BJ (cell line): ENCODE results near the gene PDZK1IP1. TPM values are rescaled to one million over a fixed set of nuclear protein-coding genes. Genes with fewer than 3 reads are reported as not detected.

Source experiments
- CTCF ChIA-PET: fragments of 350-600 bp; formaldehyde crosslinking; extraction: SDS; loops from one replicate; lab custom pipeline; 2021; ENCODE audit warnings: antibody characterized with exemption, inconsistent platforms; lab: Yijun Ruan, JAX
- POLR2A ChIA-PET: fragments of 300-600 bp; sonication (Branson Sonifier 250); formaldehyde crosslinking; extraction: SDS; loops from one replicate; lab custom pipeline; 2021; ENCODE audit warnings: antibody characterized with exemption; lab: Charles Lee
- DNase-seq: peaks from one replicate; pipeline ENCODE4 v3.0.0-alpha.2; 2011; ENCODE audit warnings: low read depth
- H3K27me3 ChIP-seq: 2 replicates; pipeline ENCODE4 v1.6.0; 2011; ENCODE audit warnings: low read length; ENCODE audit not compliant: control insufficient read depth, insufficient read depth
- H3K36me3 ChIP-seq: 2 replicates; pipeline ENCODE4 v1.5.1; 2011; ENCODE audit warnings: low read length; ENCODE audit not compliant: control insufficient read depth, insufficient read depth
- H3K4me3 ChIP-seq: 2 replicates; pipeline ENCODE4 v1.5.1; 2011; ENCODE audit warnings: low read depth, mild to moderate bottlenecking, control low read depth, low read length
- CTCF ChIP-seq: IDR thresholded peaks from 2 replicates; pipeline ENCODE4 v1.5.1; 2011; ENCODE audit warnings: low read depth, mild to moderate bottlenecking, control low read depth, inconsistent platforms, low read length, moderate library complexity; ENCODE audit not compliant: insufficient read depth
- polyA plus RNA-seq: library from polyadenylated mRNA; depleted of rRNA; stranded (reverse); fragments of >200 nt; gene quantifications from 2 replicates; pipeline ENCODE4 v1.2.3, GENCODE V29; 2011

PDZK1IP1 gene
- polyA plus RNA-seq, 1 experiment: not detected

DNA sequence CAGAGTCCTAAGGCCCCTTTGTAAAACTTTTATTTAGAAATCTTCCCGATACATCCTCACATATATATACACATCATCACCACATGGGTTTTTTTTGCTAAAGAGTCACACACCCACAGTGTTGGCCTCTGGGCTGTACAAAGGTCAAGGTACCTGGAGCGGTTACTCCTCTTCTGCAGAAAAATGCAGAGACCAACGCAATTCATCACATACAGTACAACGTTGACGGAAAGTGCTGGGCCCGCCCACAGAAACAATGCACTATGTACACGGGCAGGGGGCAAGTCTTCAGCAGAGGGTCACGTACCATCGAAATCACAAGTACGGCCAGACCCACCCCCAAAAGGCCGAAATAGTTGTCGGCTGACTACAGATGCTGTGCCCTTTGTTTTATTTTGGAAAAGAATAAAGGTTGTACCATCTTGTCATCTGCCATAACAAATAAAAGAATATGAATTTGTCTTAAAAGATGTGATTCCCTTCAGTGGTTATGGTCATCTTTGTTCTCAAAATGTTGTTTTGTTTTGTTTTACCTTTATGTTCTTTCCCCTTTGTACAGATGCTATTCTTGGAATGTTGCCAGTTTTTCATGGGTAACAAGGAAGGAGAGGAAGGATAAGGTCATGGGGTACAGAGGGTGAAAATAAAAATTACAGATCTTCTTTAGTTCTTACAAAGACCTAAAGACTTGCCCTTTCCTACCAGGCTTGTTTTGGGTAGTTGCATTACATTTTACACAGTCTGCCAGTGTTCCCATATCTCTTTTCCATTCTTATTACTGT is 26.6 kb upstream of the PDZK1IP1 start:
- Histone ChIP-seq H3K36me3 (no peaks in the 10 kb centered on the region), H3K27me3 (peaks cover 6% of the 10 kb centered on the region; the same call in 1 of the 2 replicates), H3K4me3 (no peak overlapping the region)
- DNase-seq: no peak
- CTCF ChIA-PET: no interaction called here
- POLR2A ChIA-PET: no interaction called here
- no peak for TF ChIP-seq CTCF

- H3K4me3 ChIP-seq: no peak overlapping the region
- peaks cover 3% of the 10 kb centered on the region; the same call in 1 of the 2 replicates for H3K27me3 ChIP-seq
- no peak for TF ChIP-seq CTCF
- ChIA-PET POLR2A (no interaction called here), CTCF (interaction anchor here (0.6 kb wide), 1 partner anchor 772 kb away, joined by 3 read pairs; no protein-coding TSS in a partner anchor)
- DNase-seq: no peak
- no peaks in the 10 kb centered on the region for H3K36me3 ChIP-seq
Measured at GRCh38 chr1:47215713-47216112, 25.9 kb upstream of the PDZK1IP1 start.

DNA sequence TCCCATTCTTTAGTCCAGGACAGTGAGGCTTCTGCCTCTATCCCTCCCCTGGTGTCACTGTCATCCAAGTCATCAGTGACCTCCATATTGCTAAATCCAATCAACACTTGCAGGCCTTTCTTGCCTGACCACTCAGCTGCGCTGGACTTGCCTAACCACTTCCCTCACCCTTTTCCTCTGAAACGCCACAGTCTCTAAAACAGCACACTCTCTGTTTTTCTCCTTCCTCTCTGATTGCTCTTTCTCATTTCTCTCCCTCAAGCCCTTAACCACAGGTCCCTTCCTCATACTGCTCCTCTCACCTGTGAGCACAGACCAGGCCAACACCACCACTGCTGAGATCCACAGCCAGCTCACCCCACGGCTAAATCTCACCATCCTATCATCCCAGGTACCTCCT is 24.7 kb upstream of the PDZK1IP1 start:
- H3K27me3 ChIP-seq: peaks cover 3% of the 10 kb centered on the region; the same call in 1 of the 2 replicates
- DNase-seq: no peak
- TF ChIP-seq CTCF: no peak
- no peaks in the 10 kb centered on the region for H3K36me3 ChIP-seq
- no peak overlapping the region for H3K4me3 ChIP-seq
- POLR2A ChIA-PET: no interaction called here
- CTCF ChIA-PET: no interaction called here

DNA sequence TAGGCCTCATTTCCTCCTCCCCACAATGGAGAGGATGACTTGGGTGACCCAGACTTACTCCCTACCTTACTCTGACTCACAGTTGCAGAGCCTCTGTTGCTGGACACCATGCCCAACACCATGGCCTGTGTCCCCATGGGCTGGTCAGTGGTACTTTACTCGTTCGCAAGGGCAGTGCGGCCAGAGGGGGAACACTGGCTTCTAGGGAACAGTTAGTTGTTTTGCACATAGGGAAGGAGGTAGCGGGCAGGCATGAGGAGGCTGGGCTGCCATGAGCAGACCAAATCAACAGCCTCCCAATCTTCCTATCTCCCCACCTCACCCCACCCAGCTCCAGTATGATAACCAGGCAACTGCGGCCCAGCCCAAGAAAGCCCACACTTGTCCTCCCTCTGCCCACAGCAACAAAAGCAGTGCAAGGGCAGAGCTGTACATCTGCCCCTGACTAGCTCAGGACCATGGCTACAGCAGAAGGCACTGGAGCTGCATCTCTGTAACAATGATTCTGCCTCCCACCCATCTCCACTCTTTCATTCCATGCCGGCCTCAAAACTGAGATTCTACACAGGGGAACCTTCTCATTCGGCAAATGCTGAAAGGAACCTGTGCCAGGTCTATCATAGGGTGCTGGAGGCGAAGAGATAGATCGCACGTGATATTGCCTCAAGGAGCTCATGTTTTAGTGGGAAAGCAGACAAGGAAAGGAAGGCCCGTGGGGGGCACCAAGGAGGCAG is 23.6 kb upstream of the PDZK1IP1 start:
- CTCF ChIA-PET: interaction anchor here (1.2 to 1.6 kb wide), 3 partner anchors 9 to 49 kb away, joined by 3 to 7 read pairs (median 6); no protein-coding TSS in a partner anchor
- no peak for TF ChIP-seq CTCF

More for the DNA sequence above, 23.6 kb upstream of the PDZK1IP1 start:
- Histone ChIP-seq H3K36me3 (no peaks in the 10 kb centered on the region), H3K4me3 (no peak overlapping the region), H3K27me3 (peaks cover 9% of the 10 kb centered on the region)
- POLR2A ChIA-PET: interaction anchor here (0.5 kb wide), 1 partner anchor 12 kb away, joined by 4 read pairs; no protein-coding TSS in a partner anchor
- DNase-seq: no peak
